NCI-H1105 treated with DMSO at 0.1 percent for 48 hours (cell line): Measurements from ENCODE around the gene CRIP2.

Source experiments
- DNase-seq: peaks from one replicate; lab custom pipeline; 2025; lab: John Stamatoyannopoulos, UW

CRIP2 gene

GRCh38 chr14:105444859-105445258 lies 29.8 kb upstream of the CRIP2 start:
- DNase-seq = no peak

DNA sequence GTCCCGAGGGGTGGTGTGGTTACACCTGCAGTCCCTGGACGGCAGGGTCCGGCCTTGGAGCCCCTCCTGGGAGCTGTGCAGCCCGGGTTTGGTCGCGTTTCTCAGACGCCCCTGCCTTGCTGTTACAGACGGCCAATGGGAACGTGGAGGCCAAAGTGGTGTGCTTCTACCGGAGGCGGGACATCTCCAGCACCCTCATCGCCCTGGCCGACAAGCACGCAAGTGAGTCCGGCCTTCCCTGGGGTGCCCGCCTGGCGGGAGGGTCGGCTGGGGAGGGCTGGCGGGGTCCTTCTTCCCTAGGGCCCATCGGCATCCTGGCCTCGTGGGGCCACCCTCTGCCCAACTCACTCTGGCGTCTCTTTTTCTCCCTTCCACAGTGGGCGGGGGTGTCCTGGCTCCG lies 29.3 kb upstream of the CRIP2 start:
- no peak for DNase-seq

DNA sequence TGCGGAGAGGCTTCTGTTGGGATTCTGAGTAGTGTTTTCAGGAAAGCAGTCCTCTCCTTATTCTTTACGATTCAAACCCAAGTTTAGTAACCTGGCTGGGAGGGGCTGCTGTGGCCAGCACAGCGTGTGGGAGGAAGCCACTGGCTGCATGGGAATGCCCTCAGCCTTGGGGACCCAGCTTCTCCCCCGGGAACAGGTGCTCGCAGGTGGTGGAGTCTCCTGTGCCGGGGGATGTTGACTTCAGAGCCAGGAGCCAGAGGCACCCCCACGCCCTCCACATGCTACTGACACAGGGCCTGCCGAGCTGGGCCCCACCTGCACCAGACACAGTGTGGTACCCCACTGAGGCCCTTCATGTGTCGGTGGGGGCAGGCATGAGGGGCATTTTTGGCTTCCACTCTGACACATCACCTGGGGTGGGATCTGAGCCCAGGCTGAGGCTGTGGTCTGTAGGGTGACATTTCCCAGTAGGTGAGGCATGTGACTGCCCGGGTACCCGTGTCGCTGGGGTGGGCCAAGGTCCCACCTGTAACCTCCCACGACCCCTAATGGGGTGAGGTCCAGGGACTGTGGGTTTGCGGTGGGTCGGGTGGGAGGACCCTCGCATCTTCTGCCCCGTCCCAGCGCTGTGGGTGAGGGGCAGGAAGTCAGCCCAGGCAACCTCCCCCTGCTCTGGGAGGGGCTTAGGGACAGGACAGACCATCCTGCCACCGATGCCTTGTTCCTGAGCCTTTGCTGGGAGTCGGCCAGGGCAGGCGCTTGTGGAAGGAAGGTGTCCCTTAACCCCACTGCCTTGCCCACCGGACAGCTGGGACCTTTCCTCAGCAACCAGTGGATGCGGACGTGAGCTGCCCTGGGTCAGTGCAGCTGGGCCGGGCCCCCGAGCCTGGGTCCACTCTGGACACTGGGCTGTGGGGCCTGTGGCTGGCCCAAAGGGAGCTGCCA lies 28.4 kb upstream of the CRIP2 start:
- no peak for DNase-seq

- DNase-seq = no peak
Observed at GRCh38 chr14:105446971-105447370, 27.6 kb upstream of the CRIP2 start.

DNA sequence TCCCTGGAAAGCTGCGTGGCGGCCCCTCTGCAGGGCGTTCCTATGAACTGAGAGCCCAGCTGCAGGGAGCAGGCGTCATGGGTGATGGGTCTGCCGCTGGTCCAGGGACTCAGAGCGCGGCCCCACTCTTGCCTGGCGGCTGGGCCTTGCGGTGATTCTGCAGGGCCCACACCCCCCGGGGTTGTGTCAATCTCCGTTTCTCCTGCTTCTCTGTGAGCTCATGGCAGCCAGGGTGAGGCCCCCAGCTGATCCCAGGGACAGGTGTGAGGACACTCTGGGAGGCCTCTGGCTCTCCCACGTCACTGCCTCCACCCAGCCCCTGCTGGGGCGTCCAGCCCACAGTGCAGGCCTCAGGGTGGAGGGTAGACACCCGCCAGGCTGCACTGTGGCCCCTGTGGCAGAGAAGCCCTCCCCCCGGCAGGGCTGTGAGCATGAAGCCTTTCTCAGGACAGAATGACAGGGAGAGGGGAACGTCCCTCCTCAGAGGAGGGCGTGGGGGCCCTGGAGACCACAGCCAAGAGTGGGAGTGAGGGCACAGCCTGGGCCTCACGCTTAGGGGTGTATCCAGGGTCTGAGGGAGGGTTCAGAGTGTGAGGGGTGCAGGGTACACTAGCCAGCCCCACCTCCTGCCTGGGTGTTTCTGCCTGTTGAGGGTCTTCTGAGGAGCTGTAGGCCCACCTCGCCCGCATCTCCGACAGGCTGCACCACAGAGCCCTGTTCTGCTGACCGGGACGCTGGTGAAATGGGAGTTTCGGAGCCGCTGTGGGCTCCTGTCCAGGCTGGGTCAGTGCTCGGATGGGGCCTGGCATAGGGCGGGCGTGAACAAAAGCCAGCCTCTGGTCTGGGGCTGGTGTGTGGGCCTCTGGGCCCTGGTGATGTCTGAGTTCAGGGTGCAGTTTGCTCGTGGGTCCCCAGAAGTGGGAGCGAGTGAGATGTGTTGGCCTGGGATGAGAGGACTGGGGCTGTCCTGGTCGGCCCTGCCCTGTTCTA lies 26.7 kb upstream of the CRIP2 start:
- DNase-seq = no peak

GRCh38 chr14:105448706-105449111 lies 25.9 kb upstream of the CRIP2 start:
- DNase-seq = no peak

DNA sequence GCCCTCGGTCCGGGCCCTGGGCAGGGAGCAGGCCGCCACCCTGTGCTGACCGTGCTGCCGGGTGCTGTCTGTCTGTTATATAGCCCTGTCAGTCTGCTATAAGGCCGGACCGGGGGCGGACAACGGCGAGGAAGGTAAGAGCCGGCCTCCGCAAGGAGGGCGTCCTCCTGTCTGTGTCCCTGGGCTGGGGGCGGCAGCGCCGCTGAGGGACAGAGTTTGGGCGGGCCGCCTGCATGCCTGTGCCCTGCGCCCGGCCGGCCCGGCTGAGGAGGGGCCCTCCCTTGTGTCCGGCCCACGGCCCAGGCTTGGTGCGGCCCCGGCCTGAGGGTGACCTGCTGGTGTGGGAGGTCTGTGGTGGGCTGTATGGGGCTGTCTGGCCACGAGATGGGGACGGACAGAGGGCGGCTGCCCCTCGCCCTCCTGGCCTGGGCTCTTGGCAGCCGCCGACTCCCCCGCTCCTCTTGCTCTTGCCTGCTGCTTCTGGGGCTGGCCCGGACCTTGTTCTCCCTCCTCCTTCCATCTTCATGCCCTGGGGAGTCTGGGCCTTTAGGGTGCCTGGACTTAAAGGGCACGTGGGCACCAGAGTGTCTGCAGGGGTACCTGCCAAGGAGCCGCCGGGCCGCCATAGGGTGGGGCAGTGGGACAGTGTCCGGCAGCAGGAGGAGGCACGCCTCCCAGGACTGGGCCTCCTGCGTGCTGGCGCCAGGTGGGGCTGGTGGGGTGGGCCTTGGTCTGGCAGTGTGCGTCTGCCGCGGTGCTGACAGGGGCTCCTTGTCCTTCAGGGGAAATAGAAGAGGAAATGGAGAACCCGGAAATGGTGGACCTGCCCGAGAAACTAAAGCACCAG lies 25.1 kb upstream of the CRIP2 start:
- no peak for DNase-seq

DNA sequence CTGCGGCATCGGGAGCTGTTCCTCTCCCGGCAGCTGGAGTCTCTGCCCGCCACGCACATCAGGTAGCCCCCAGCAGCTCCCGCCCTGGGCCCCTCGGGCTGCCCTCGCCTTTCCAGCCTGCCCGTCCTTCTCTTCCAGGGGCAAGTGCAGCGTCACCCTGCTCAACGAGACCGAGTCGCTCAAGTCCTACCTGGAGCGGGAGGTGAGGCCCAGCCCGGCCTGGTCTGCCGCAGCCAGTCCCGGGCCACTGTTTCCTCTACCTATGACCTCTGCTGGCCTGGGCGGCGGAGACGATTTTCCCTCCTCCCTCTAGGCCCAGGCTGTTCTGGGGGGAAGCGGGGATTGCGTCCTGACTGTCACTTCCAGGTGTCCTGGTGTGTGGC lies 24.5 kb upstream of the CRIP2 start:
- no peak for DNase-seq

DNA sequence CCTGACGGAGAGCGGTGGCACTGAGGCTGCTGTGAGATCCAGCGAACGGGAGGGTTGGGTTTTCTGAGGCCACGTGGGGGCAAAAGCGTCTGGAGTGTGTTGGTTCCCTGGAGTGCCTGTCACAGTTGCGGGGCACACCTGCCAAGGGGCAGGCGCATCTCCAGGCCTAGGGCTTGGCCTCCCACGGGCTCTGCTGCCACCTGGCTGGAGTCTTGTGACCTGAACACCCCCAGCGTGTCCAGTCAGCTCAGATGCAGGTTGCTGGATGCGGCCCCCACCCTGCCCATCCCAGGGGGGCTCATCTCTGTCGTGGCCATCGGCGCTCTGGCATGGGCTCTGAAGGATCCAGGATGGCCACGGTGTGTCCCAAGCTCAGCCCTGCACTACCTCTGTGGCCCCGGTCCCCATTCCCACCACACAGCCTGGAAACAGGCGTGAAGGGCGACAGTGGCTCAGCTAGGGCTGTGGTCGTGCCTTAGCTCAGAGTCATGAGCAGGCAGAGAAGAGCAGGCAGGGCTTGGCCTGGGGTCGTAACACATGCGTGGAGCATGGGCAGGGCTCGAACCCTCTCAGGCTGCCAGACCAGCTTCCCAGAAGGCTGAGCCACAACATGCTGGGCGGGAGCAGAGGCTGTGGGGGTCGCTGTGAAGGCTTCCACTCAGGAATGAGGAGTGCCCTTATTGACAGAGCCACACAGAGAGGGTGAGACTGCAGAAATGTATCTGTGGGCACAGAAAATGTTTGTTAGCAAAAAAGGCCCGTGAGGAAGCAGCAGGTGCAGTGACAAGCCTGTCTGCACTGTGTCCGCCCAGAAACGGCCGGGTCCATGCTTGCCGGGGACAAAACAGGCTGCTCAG lies 23.5 kb upstream of the CRIP2 start:
- DNase-seq = no peak

GRCh38 chr14:105452963-105453362 lies 21.7 kb upstream of the CRIP2 start:
- no peak for DNase-seq

GRCh38 chr14:105453847-105454246 lies 20.8 kb upstream of the CRIP2 start:
- DNase-seq = no peak

- no peak for DNase-seq
Observed at GRCh38 chr14:105455086-105455640, 19.5 kb upstream of the CRIP2 start.

- DNase-seq = no peak
Observed at GRCh38 chr14:105455766-105456660, 18.6 kb upstream of the CRIP2 start.

DNA sequence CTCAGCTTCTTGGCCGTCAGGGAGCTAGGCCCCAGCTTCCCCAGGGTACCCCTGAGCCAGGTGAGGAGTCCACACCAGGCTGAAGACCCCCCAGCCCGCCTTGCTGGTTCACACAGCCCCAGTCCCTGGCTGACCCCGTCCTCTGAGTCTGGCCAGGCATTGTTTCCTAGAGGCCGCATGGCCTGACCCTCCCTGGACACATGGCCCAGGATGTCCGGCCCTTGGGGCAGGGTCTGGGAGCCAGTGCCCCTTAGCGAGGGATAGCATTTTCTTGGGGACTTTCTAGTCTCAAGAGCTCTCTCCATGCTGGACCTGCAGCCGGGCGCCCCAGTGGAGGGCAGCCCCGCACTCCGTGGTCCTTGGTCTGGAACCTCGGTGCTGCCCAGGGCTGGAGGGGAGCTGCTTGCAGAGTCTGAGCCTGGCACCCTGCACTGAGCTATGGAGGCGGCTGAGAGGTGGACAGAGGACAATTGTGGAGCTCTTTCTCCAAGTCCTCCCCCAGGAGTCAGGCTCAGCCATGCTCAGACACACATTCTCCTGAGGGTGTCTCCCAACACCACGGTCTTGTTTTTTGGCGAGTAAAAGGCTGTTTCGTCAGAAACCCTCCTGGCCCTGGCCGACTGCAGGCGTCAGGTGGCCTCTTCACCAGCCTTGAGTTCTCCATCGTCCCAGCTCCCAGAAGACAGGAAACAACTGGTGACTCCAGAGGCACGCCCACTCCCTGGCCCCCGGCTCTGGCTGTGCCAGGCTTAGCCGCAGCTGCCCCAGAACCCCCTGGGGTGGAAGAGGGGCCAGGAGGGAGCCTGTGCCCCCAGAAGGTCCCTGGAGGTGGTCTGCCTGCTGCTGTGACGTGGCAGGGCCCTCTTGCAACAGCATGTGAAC lies 17.6 kb upstream of the CRIP2 start:
- DNase-seq = no peak

- no peak for DNase-seq
Observed at GRCh38 chr14:105458010-105458409, 16.6 kb upstream of the CRIP2 start.

DNA sequence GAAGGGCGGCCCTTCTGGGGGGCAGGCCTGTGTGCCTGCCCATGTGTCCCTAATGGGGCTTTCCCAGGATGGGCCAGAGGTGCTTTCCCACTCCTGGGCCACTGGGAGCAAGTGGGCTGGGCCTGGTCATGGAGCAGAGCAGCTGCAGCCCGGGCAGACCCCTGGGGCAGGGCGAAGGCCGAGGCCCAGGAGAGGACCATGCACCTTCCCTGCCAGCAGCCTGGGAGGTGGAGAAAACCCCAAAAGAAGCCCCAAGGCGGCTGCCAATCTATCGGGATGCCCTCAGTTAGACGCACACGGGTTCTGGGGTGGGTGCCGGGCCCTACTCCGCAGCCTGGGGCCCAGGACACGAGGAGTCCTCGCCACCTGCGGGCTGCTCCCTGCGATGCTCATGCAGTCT lies 16.1 kb upstream of the CRIP2 start:
- no peak for DNase-seq

DNA sequence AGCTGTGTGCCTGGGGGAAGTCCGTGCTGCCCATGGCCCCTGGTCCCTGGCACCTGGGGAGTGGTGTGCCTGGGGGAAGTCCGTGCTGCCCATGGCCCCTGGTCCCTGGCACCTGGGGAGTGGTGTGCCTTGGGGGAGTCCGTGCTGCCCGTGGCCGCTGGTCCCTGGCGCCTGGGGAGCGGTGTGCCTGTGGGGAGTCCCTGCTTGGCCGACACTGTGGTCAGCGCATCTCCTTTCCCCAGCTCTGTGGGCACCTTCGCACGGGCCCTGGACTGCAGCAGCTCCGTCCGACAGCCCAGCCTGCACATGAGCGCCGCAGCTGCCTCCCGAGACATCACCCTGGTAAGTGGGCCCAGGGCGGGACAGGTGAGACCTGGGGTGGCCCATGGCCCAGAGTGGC lies 14.5 kb upstream of the CRIP2 start:
- DNase-seq = no peak

- no peak for DNase-seq
Observed at GRCh38 chr14:105460616-105461015, 14.0 kb upstream of the CRIP2 start.

DNA sequence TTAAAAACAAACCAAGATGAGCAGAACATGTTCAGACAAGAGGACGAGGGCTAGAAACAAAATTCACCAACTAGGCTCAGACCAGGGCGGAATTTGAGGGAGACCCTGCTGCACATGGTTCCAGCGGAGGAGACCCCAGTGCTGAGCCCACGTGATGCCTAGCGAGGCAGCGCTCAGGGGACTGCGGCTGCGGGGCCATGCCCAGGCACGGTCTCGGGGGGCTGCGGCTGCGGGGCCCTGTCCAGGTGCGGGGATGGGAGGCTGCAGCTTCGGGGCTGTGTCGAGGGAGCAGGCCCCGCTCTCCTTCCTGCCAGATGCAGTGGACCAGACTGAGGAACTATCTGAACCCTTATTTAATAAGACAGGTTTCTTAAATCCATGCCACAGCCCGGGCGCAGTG lies 12.7 kb upstream of the CRIP2 start:
- no peak for DNase-seq
